ENCODE measurements around the gene ARAP3. TPM values are rescaled to one million over a fixed set of nuclear protein-coding genes. Genes with fewer than 3 reads are reported as not detected.

ARAP3 gene
- polyA plus RNA-seq, 3 donors: 1.2 to 18.2 (median 2.2) TPM

DNA sequence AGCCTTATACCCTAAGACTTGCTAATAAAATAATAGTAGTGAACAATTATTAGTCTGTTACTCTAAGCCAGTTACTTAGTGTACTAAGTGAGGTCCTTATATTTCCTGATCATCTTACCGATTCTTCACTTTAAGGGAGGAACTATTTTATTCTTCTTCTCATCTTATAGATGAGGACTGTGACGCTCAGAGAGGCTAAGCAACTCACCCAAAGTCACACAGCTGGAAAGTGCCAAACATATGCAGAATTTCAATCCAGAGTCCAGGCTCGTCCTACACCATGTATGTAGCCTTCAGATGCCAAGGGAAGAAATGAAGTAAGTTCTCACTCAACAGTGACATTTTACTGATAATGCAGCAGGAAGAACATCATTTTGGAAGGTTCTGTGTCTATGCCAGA is 34.4 kb upstream of the ARAP3 start:
- no peaks in the 10 kb centered on the region for H3K4me1 Mint-ChIP-seq
- H3K4me1 ChIP-seq (ENCODE audit: control insufficient read depth in 1 of 2, insufficient read depth in 2 of 2, low read length in 2 of 2): no peaks in the 10 kb centered on the region

GRCh38 chr5:141716009-141716408 is 34.0 kb upstream of the ARAP3 start:
- Histone ChIP-seq H3K27me3 (ENCODE audit: control insufficient read depth in 2 of 2, insufficient read depth in 2 of 2, low read length in 2 of 2) (peaks cover 0 to under 1% of the 10 kb centered on the region in 2 donors), H3K4me2 (replicated peaks; ENCODE audit: extremely low read depth, low read length, poor library complexity, severe bottlenecking) (no peak overlapping the region), H3K27ac (ENCODE audit: low read depth in 1 of 2, low read length in 2 of 2) (no peak overlapping the region), H3K4me3 (replicated peaks in 1 of 3; ENCODE audit: low read depth in 2 of 3, low read length in 3 of 3) (no peak overlapping the region), H3K36me3 (replicated peaks in 1 of 2; ENCODE audit: control insufficient read depth in 1 of 2, insufficient read depth in 2 of 2, low read length in 2 of 2) (no peaks in the 10 kb centered on the region), H3K79me2 (ENCODE audit: insufficient read depth, low read length) (no peaks in the 10 kb centered on the region), H3K9ac (ENCODE audit: insufficient read depth, low read length, poor library complexity, severe bottlenecking) (no peak overlapping the region), H2AFZ (ENCODE audit: insufficient read depth, low read depth, low read length, poor library complexity, severe bottlenecking) (no peak overlapping the region), H3K4me1 (ENCODE audit: control insufficient read depth in 1 of 2, insufficient read depth in 2 of 2, low read length in 2 of 2) (no peaks in the 10 kb centered on the region), H3K9me3 (replicated peaks in 1 of 2; ENCODE audit: control insufficient read depth in 1 of 2, insufficient read depth in 1 of 2, low read length in 2 of 2) (no peaks in the 10 kb centered on the region), H4K20me1 (ENCODE audit: insufficient read depth, low read length) (no peaks in the 10 kb centered on the region)
- intact Hi-C loops (cut with micrococcal nuclease): no loop called here
- H3K9me3 Mint-ChIP-seq: peaks cover 0 to 3% (median 0%) of the 10 kb centered on the region in 7 donors
- no peak overlapping the region for H3K4me3 Mint-ChIP-seq
- no peaks in the 10 kb centered on the region for H3K36me3 Mint-ChIP-seq
- DNase-seq: no peak
- H3K4me1 Mint-ChIP-seq: no peaks in the 10 kb centered on the region
- H3K27me3 Mint-ChIP-seq (ENCODE audit: low read depth in 3 of 3): peaks cover 0 to 23% (median 5%) of the 10 kb centered on the region in 3 donors
- 59% methylated on average over 3 of the region's 3 CpGs for WGBS (ENCODE audit: insufficient coverage)
- TF ChIP-seq, protein P1, sequence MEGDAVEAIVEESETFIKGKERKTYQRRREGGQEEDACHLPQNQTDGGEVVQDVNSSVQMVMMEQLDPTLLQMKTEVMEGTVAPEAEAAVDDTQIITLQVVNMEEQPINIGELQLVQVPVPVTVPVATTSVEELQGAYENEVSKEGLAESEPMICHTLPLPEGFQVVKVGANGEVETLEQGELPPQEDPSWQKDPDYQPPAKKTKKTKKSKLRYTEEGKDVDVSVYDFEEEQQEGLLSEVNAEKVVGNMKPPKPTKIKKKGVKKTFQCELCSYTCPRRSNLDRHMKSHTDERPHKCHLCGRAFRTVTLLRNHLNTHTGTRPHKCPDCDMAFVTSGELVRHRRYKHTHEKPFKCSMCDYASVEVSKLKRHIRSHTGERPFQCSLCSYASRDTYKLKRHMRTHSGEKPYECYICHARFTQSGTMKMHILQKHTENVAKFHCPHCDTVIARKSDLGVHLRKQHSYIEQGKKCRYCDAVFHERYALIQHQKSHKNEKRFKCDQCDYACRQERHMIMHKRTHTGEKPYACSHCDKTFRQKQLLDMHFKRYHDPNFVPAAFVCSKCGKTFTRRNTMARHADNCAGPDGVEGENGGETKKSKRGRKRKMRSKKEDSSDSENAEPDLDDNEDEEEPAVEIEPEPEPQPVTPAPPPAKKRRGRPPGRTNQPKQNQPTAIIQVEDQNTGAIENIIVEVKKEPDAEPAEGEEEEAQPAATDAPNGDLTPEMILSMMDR (IDR thresholded peaks at IDR 0.05): no peak
- no peak overlapping the region for H3K27ac Mint-ChIP-seq

More for the DNA sequence above, 34.4 kb upstream of the ARAP3 start:
- Mint-ChIP-seq H3K36me3 (no peaks in the 10 kb centered on the region), H3K27me3 (ENCODE audit: low read depth in 3 of 3) (peaks cover 0 to 22% (median 2%) of the 10 kb centered on the region in 3 donors), H3K4me3 (no peak overlapping the region), H3K9me3 (peaks cover 0 to 3% (median 1%) of the 10 kb centered on the region in 7 donors), H3K27ac (no peak overlapping the region)
- H3K79me2 ChIP-seq (ENCODE audit: insufficient read depth, low read length): no peaks in the 10 kb centered on the region
- no peak overlapping the region for H3K27ac ChIP-seq (ENCODE audit: low read depth in 1 of 2, low read length in 2 of 2)
- DNase-seq: no peak
- H2AFZ ChIP-seq (ENCODE audit: insufficient read depth, low read depth, low read length, poor library complexity, severe bottlenecking): no peak overlapping the region
- H3K9ac ChIP-seq (ENCODE audit: insufficient read depth, low read length, poor library complexity, severe bottlenecking): no peak overlapping the region
- TF ChIP-seq, protein P1 (IDR thresholded peaks at IDR 0.05): no peak
- intact Hi-C loops (cut with micrococcal nuclease): no loop called here
- H3K9me3 ChIP-seq (replicated peaks in 1 of 2; ENCODE audit: control insufficient read depth in 1 of 2, insufficient read depth in 1 of 2, low read length in 2 of 2): no peaks in the 10 kb centered on the region
- H3K36me3 ChIP-seq (replicated peaks in 1 of 2; ENCODE audit: control insufficient read depth in 1 of 2, insufficient read depth in 2 of 2, low read length in 2 of 2): no peaks in the 10 kb centered on the region
- no peaks in the 10 kb centered on the region for H4K20me1 ChIP-seq (ENCODE audit: insufficient read depth, low read length)
- H3K4me3 ChIP-seq (replicated peaks in 1 of 3; ENCODE audit: low read depth in 2 of 3, low read length in 3 of 3): no peak overlapping the region
- H3K27me3 ChIP-seq (ENCODE audit: control insufficient read depth in 2 of 2, insufficient read depth in 2 of 2, low read length in 2 of 2): no peaks in the 10 kb centered on the region
- no CpG with 5 or more reads among the region's 3 CpGs for WGBS (ENCODE audit: insufficient coverage)
- H3K4me2 ChIP-seq (replicated peaks; ENCODE audit: extremely low read depth, low read length, poor library complexity, severe bottlenecking): no peak overlapping the region
